KMS-11 (cell line): ENCODE data around the gene FURIN.

Experiments
- H2AFZ ChIP-seq: fragments of 200-600 bp; sonication (generic); 2 replicates; pipeline ENCODE4 v1.6.1; 2016; ENCODE audit warnings: antibody characterized with exemption, mixed run types, low read depth
- H3K27ac ChIP-seq: fragments of 200-600 bp; sonication (generic); 2 replicates; pipeline ENCODE4 v1.6.1; 2016; ENCODE audit warnings: mild to moderate bottlenecking, mixed run types
- H3K27me3 ChIP-seq: fragments of 200-600 bp; sonication (generic); 2 replicates; pipeline ENCODE4 v1.6.1; 2017; ENCODE audit warnings: mild to moderate bottlenecking, low read depth, mixed run types, moderate library complexity; ENCODE audit not compliant: insufficient read depth
- H3K36me3 ChIP-seq: fragments of 200-600 bp; sonication (generic); 2 replicates; pipeline ENCODE4 v1.6.1; 2017; ENCODE audit warnings: mild to moderate bottlenecking, mixed run types; ENCODE audit not compliant: insufficient read depth
- H3K4me1 ChIP-seq: fragments of 200-600 bp; sonication (generic); 2 replicates; pipeline ENCODE4 v1.6.1; 2016; ENCODE audit warnings: mild to moderate bottlenecking, low read depth, mixed run types; ENCODE audit not compliant: poor library complexity, severe bottlenecking
- H3K4me2 ChIP-seq: fragments of 200-600 bp; sonication (generic); 2 replicates; pipeline ENCODE4 v1.7.0; 2016; ENCODE audit warnings: mild to moderate bottlenecking, mixed run types
- H3K4me3 ChIP-seq: fragments of 200-600 bp; sonication (generic); IDR thresholded peaks from 2 replicates; pipeline ENCODE4 v1.6.1; 2017; ENCODE audit warnings: low read depth, low read length, mixed read lengths; ENCODE audit not compliant: insufficient read depth
- H3K79me2 ChIP-seq: fragments of 200-600 bp; sonication (generic); 2 replicates; pipeline ENCODE4 v1.6.1; 2016; ENCODE audit warnings: low read depth, mixed run types; ENCODE audit not compliant: insufficient read depth
- H3K9ac ChIP-seq: fragments of 200-600 bp; sonication (generic); 2 replicates; pipeline ENCODE4 v1.6.1; 2016; ENCODE audit warnings: mild to moderate bottlenecking, mixed run types
- H4K20me1 ChIP-seq: fragments of 200-600 bp; sonication (generic); 2 replicates; pipeline ENCODE4 v1.6.1; 2016; ENCODE audit warnings: mild to moderate bottlenecking, mixed run types; ENCODE audit not compliant: insufficient read depth
- CTCF ChIP-seq: fragments of 200-600 bp; sonication (generic); conservative IDR thresholded peaks from 2 replicates; pipeline ENCODE4 v1.6.1; 2017; ENCODE audit warnings: low read depth, mild to moderate bottlenecking, antibody characterized with exemption, low read length, moderate library complexity, mixed read lengths

FURIN gene

GRCh38 chr15:90902840-90903732, 34.7 kb downstream of the FURIN start, which contains the start of gene MAN2A2:
MAN2A2 (plus strand) TSS chr15:90903302; CDS start chr15:90904208, 906 bp downstream.
- peak within 1 kb of the TSS; percentile 70 for H3K27ac ChIP-seq
- TF ChIP-seq CTCF: no peak
- H3K27me3 ChIP-seq: no peaks in the 10 kb centered on the region
- peaks cover 7% of the 10 kb centered on the region; the same call in 1 of the 2 replicates for H3K79me2 ChIP-seq
- H2AFZ ChIP-seq: peak within 1 kb of the TSS; percentile 80
- peak within 1 kb of the TSS; percentile 64 for H3K9ac ChIP-seq
- peaks cover 16% of the 10 kb centered on the region for H3K4me1 ChIP-seq
- H3K36me3 ChIP-seq: no peaks in the 10 kb centered on the region
- peak within 1 kb of the TSS; percentile 91 for H3K4me2 ChIP-seq
- no peaks in the 10 kb centered on the region for H4K20me1 ChIP-seq
- H3K4me3 ChIP-seq: no peak within 1 kb of the TSS

GRCh38 chr15:90903733-90904536, 35.5 kb downstream of the FURIN start:
- Histone ChIP-seq H3K4me3 (no peak overlapping the region), H3K4me1 (peaks cover 16% of the 10 kb centered on the region), H2AFZ (peak overlapping the region; percentile 80), H3K79me2 (peaks cover 7% of the 10 kb centered on the region; the same call in 1 of the 2 replicates), H3K27ac (peak overlapping the region; percentile 70), H3K9ac (peak overlapping the region; percentile 64), H3K36me3 (no peaks in the 10 kb centered on the region), H3K27me3 (no peaks in the 10 kb centered on the region), H4K20me1 (no peaks in the 10 kb centered on the region), H3K4me2 (peak overlapping the region; percentile 91)
- TF ChIP-seq CTCF: no peak

GRCh38 chr15:90904746-90905145, 36.4 kb downstream of the FURIN start:
- H3K79me2 ChIP-seq: peaks cover 7% of the 10 kb centered on the region; the same call in 1 of the 2 replicates
- peaks cover 16% of the 10 kb centered on the region for H3K4me1 ChIP-seq
- H3K4me2 ChIP-seq: no peak overlapping the region
- no peaks in the 10 kb centered on the region for H3K36me3 ChIP-seq
- H3K4me3 ChIP-seq: no peak overlapping the region
- H4K20me1 ChIP-seq: no peaks in the 10 kb centered on the region
- H3K9ac ChIP-seq: no peak overlapping the region
- no peaks in the 10 kb centered on the region for H3K27me3 ChIP-seq
- TF ChIP-seq CTCF: no peak
- H2AFZ ChIP-seq: no peak overlapping the region
- no peak overlapping the region for H3K27ac ChIP-seq

GRCh38 chr15:90905306-90906180, 37.2 kb downstream of the FURIN start:
- H3K79me2 ChIP-seq: peaks cover 7% of the 10 kb centered on the region; the same call in 1 of the 2 replicates
- H3K27ac ChIP-seq: no peak overlapping the region
- no peak for TF ChIP-seq CTCF
- H3K4me1 ChIP-seq: peaks cover 16% of the 10 kb centered on the region
- H3K4me3 ChIP-seq: no peak overlapping the region
- H3K36me3 ChIP-seq: no peaks in the 10 kb centered on the region
- no peak overlapping the region for H3K4me2 ChIP-seq
- no peaks in the 10 kb centered on the region for H3K27me3 ChIP-seq
- no peaks in the 10 kb centered on the region for H4K20me1 ChIP-seq
- H3K9ac ChIP-seq: no peak overlapping the region
- no peak overlapping the region for H2AFZ ChIP-seq
